Karpas-422 (cell line): ENCODE measurements around the gene LYPD8. TPM values are rescaled to one million over a fixed set of nuclear protein-coding genes. Genes with fewer than 3 reads are reported as not detected.

ENCODE experiments used
- DNase-seq: peaks from one replicate; pipeline ENCODE4 v3.0.0-alpha.2; 2015
- H2AFZ ChIP-seq: fragments of 200-600 bp; sonication (generic); 2 replicates; pipeline ENCODE4 v1.6.1; 2014; ENCODE audit warnings: antibody characterized with exemption, low read length, mixed read lengths
- H3K27ac ChIP-seq: fragments of 200-600 bp; sonication (generic); 2 replicates; pipeline ENCODE4 v1.5.1; 2014; ENCODE audit warnings: mild to moderate bottlenecking, low read length, moderate library complexity
- H3K27me3 ChIP-seq: fragments of 200-600 bp; sonication (generic); 2 replicates; pipeline ENCODE4 v1.6.1; 2014; ENCODE audit warnings: low read length, mixed read lengths
- H3K36me3 ChIP-seq: fragments of 200-600 bp; sonication (generic); 2 replicates; pipeline ENCODE4 v1.6.1; 2014; ENCODE audit warnings: low read length, mixed read lengths; ENCODE audit not compliant: insufficient read depth
- H3K4me1 ChIP-seq: fragments of 200-600 bp; sonication (generic); 2 replicates; pipeline ENCODE4 v1.6.1; 2014; ENCODE audit warnings: mild to moderate bottlenecking, low read length, mixed read lengths
- H3K4me2 ChIP-seq: fragments of 200-600 bp; sonication (generic); 2 replicates; pipeline ENCODE4 v1.6.1; 2014; ENCODE audit warnings: low read length, low read depth, mild to moderate bottlenecking; ENCODE audit not compliant: poor library complexity, severe bottlenecking
- H3K4me3 ChIP-seq: fragments of 200-600 bp; sonication (generic); 2 replicates; pipeline ENCODE4 v1.5.1; 2014; ENCODE audit warnings: mild to moderate bottlenecking, antibody characterized with exemption, low read length, mixed read lengths
- H3K79me2 ChIP-seq: fragments of 200-600 bp; sonication (generic); 2 replicates; pipeline ENCODE4 v1.6.1; 2014; ENCODE audit warnings: mild to moderate bottlenecking, low read length, mixed read lengths
- H3K9ac ChIP-seq: fragments of 200-600 bp; sonication (generic); 2 replicates; pipeline ENCODE4 v1.6.0; 2014; ENCODE audit warnings: low read length
- H3K9me2 ChIP-seq: fragments of 200-600 bp; sonication (generic), shearing (Covaris generic); replicated peaks from 2 replicates; pipeline ENCODE4 v1.6.0; 2014; ENCODE audit warnings: mild to moderate bottlenecking, low read length, moderate library complexity; ENCODE audit not compliant: insufficient read depth
- H3K9me3 ChIP-seq: fragments of 300-700, 200-600 bp; sonication (generic); 2 replicates; pipeline ENCODE4 v1.6.1; 2014; ENCODE audit warnings: low read length, mixed read lengths
- H4K20me1 ChIP-seq: fragments of 200-600 bp; sonication (generic); 2 replicates; pipeline ENCODE4 v1.6.1; 2014; ENCODE audit warnings: mild to moderate bottlenecking, antibody characterized with exemption, low read length, low read depth; ENCODE audit not compliant: insufficient read depth
- total RNA-seq: library from RNA; depleted of rRNA; stranded (reverse); fragments of >200 nt; shearing (Covaris generic); gene quantifications from 2 replicates; pipeline ENCODE4 v1.2.3, GENCODE V29; 2014; ENCODE audit warnings: low replicate concordance

The LYPD8 gene
- total RNA-seq, 1 experiment from 2014 or later: not detected

GRCh38 chr1:248782416-248783141 is 27.0 kb upstream of the LYPD8 start:
- no peak overlapping the region for H2AFZ ChIP-seq
- H3K9me2 ChIP-seq: no peaks in the 10 kb centered on the region
- DNase-seq: no peak
- no peak overlapping the region for H3K9ac ChIP-seq
- H3K27ac ChIP-seq: no peak overlapping the region
- no peaks in the 10 kb centered on the region for H4K20me1 ChIP-seq
- no peak overlapping the region for H3K4me3 ChIP-seq
- H3K4me1 ChIP-seq: no peaks in the 10 kb centered on the region
- no peaks in the 10 kb centered on the region for H3K27me3 ChIP-seq
- H3K4me2 ChIP-seq: no peak overlapping the region
- no peaks in the 10 kb centered on the region for H3K79me2 ChIP-seq
- H3K36me3 ChIP-seq: no peaks in the 10 kb centered on the region
- no peaks in the 10 kb centered on the region for H3K9me3 ChIP-seq

GRCh38 chr1:248779350-248779749 is 23.8 kb upstream of the LYPD8 start:
- no peak for DNase-seq

GRCh38 chr1:248778906-248779305 is 23.3 kb upstream of the LYPD8 start:
- Histone ChIP-seq H4K20me1 (no peaks in the 10 kb centered on the region), H3K27ac (no peak overlapping the region), H3K79me2 (no peaks in the 10 kb centered on the region), H3K4me1 (no peaks in the 10 kb centered on the region), H3K27me3 (no peaks in the 10 kb centered on the region), H3K4me2 (no peak overlapping the region), H2AFZ (no peak overlapping the region), H3K36me3 (no peaks in the 10 kb centered on the region), H3K9me2 (no peaks in the 10 kb centered on the region), H3K4me3 (no peak overlapping the region), H3K9ac (no peak overlapping the region), H3K9me3 (no peaks in the 10 kb centered on the region)
- no peak for DNase-seq

More at GRCh38 chr1:248779350-248779749, 23.8 kb upstream of the LYPD8 start:
- Histone ChIP-seq H3K9me2 (no peaks in the 10 kb centered on the region), H3K27ac (no peak overlapping the region), H3K4me2 (no peak overlapping the region), H3K36me3 (no peaks in the 10 kb centered on the region), H3K4me1 (no peaks in the 10 kb centered on the region), H3K27me3 (no peaks in the 10 kb centered on the region), H3K4me3 (no peak overlapping the region), H3K9me3 (no peaks in the 10 kb centered on the region), H3K79me2 (no peaks in the 10 kb centered on the region), H4K20me1 (no peaks in the 10 kb centered on the region), H3K9ac (no peak overlapping the region), H2AFZ (no peak overlapping the region)

- Histone ChIP-seq H3K9ac (no peak overlapping the region), H3K4me2 (no peak overlapping the region), H3K27me3 (no peaks in the 10 kb centered on the region), H3K4me1 (no peaks in the 10 kb centered on the region), H2AFZ (no peak overlapping the region), H3K9me3 (no peaks in the 10 kb centered on the region), H4K20me1 (no peaks in the 10 kb centered on the region), H3K4me3 (no peak overlapping the region), H3K9me2 (no peaks in the 10 kb centered on the region), H3K27ac (no peak overlapping the region), H3K79me2 (no peaks in the 10 kb centered on the region), H3K36me3 (no peaks in the 10 kb centered on the region)
- DNase-seq: no peak
Measured at GRCh38 chr1:248776991-248777390, 21.4 kb upstream of the LYPD8 start.

GRCh38 chr1:248775441-248775840 is 19.9 kb upstream of the LYPD8 start:
- Histone ChIP-seq H2AFZ (no peak overlapping the region), H3K4me3 (no peak overlapping the region), H3K27ac (no peak overlapping the region), H4K20me1 (no peaks in the 10 kb centered on the region), H3K4me1 (no peaks in the 10 kb centered on the region), H3K9ac (no peak overlapping the region), H3K9me2 (no peaks in the 10 kb centered on the region), H3K79me2 (no peaks in the 10 kb centered on the region), H3K36me3 (no peaks in the 10 kb centered on the region), H3K27me3 (no peaks in the 10 kb centered on the region), H3K9me3 (no peaks in the 10 kb centered on the region), H3K4me2 (no peak overlapping the region)
- no peak for DNase-seq

DNA sequence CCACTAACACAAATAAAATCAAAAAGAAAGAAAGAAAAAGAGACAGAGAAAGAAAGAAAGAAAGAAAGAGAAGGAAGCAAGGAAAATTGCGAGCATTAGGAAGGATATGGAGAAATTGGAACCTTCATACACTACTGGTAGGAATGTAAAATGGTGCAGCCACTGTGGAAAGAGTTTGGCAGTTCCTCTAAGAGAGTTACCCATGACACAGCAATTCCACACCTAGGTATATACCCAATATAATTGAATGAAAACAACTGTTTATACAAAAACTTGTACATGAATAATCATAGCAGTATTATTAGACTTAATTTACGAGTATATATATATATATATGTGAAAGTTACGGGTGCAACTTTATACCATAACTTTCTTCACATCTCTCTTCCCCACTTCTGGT is 4.1 kb upstream of the LYPD8 start:
- no peaks in the 10 kb centered on the region for H3K36me3 ChIP-seq
- no peaks in the 10 kb centered on the region for H3K4me1 ChIP-seq
- H3K9ac ChIP-seq: no peak overlapping the region
- no peak for DNase-seq
- H3K9me3 ChIP-seq: no peaks in the 10 kb centered on the region
- no peaks in the 10 kb centered on the region for H3K79me2 ChIP-seq
- H3K4me3 ChIP-seq: no peak overlapping the region
- H4K20me1 ChIP-seq: no peaks in the 10 kb centered on the region
- H3K27ac ChIP-seq: no peak overlapping the region
- no peak overlapping the region for H3K4me2 ChIP-seq
- H3K9me2 ChIP-seq: no peaks in the 10 kb centered on the region
- no peaks in the 10 kb centered on the region for H3K27me3 ChIP-seq
- no peak overlapping the region for H2AFZ ChIP-seq

GRCh38 chr1:248758352-248758751 is 2.8 kb upstream of the LYPD8 start:
- H3K4me3 ChIP-seq: no peak overlapping the region
- H3K4me2 ChIP-seq: no peak overlapping the region
- H3K27ac ChIP-seq: no peak overlapping the region
- no peaks in the 10 kb centered on the region for H3K36me3 ChIP-seq
- H3K9me2 ChIP-seq: no peaks in the 10 kb centered on the region
- H3K79me2 ChIP-seq: no peaks in the 10 kb centered on the region
- no peak overlapping the region for H3K9ac ChIP-seq
- no peak overlapping the region for H2AFZ ChIP-seq
- H4K20me1 ChIP-seq: no peaks in the 10 kb centered on the region
- H3K4me1 ChIP-seq: no peaks in the 10 kb centered on the region
- H3K9me3 ChIP-seq: no peaks in the 10 kb centered on the region; the same call in 1 of the 2 replicates
- DNase-seq: no peak
- no peaks in the 10 kb centered on the region for H3K27me3 ChIP-seq

DNA sequence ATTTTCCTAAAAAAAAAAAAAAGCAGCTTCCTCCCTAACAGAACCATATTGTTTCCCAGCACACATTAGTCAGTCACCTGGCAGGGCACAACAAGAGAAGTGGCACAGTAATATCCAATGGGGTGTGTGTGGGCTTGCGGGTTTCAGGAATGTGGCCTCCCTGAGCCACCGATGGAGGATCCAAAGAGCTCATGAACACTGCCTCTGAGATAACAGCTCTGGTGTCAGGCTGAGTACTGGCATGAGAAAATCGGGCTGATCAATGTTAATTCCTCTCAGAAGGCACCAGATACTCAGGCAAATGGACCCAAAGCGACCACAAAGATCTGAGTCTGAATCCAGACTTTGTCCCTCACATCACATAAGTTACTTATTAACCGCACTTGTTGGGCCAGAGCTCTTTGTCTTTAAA is 2.2 kb upstream of the LYPD8 start:
- H3K27me3 ChIP-seq: no peaks in the 10 kb centered on the region
- H2AFZ ChIP-seq: no peak overlapping the region
- no peaks in the 10 kb centered on the region for H4K20me1 ChIP-seq
- H3K27ac ChIP-seq: no peak overlapping the region
- no peaks in the 10 kb centered on the region for H3K4me1 ChIP-seq
- no peaks in the 10 kb centered on the region for H3K36me3 ChIP-seq
- H3K9me3 ChIP-seq: no peaks in the 10 kb centered on the region; the same call in 1 of the 2 replicates
- H3K9me2 ChIP-seq: 0 out of 2 replicates have a peak, but pooled peaks cover 2% of the 10 kb centered on the region
- H3K79me2 ChIP-seq: no peaks in the 10 kb centered on the region
- H3K9ac ChIP-seq: no peak overlapping the region
- no peak overlapping the region for H3K4me3 ChIP-seq
- no peak overlapping the region for H3K4me2 ChIP-seq
- DNase-seq: no peak
